ENCODE measurements around the gene AFF3.
"Not testable (repeated sequence)": the region's sequence is repeated elsewhere in the genome, so short reads cannot be mapped to it uniquely, and the experiment has no call there.

AFF3 gene

DNA sequence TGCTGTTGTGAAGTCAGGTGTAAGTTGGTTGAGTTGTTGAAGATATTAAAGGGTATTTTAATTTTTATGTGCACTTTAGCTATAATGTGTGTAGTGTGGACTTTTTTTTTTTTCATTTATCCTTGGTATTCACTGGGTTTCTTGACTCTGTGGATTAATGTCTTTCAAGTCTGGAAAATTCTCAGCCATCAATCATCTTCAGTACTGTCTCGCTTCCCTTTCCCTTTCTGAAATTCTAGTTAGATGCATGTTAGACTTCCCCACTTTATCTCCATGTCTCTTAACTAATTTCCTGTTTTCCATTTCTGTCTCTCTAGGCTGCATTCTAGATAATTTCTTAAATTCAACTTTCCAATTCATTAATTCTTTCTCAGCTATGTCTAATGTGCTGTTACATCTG lies 404.9 kb downstream of the AFF3 start:
- CTCF ChIA-PET = no interaction called here
- POLR2A ChIA-PET (ENCODE audit: low non-redundant PET) = no interaction called here
- DNase-seq (ENCODE audit: low spot score) = no peak
- no peak overlapping the region for H3K27ac ChIP-seq
- TF ChIP-seq, protein P1, sequence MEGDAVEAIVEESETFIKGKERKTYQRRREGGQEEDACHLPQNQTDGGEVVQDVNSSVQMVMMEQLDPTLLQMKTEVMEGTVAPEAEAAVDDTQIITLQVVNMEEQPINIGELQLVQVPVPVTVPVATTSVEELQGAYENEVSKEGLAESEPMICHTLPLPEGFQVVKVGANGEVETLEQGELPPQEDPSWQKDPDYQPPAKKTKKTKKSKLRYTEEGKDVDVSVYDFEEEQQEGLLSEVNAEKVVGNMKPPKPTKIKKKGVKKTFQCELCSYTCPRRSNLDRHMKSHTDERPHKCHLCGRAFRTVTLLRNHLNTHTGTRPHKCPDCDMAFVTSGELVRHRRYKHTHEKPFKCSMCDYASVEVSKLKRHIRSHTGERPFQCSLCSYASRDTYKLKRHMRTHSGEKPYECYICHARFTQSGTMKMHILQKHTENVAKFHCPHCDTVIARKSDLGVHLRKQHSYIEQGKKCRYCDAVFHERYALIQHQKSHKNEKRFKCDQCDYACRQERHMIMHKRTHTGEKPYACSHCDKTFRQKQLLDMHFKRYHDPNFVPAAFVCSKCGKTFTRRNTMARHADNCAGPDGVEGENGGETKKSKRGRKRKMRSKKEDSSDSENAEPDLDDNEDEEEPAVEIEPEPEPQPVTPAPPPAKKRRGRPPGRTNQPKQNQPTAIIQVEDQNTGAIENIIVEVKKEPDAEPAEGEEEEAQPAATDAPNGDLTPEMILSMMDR (conservative IDR thresholded peaks at IDR 0.05; ENCODE audit: low read depth) = no peak

DNA sequence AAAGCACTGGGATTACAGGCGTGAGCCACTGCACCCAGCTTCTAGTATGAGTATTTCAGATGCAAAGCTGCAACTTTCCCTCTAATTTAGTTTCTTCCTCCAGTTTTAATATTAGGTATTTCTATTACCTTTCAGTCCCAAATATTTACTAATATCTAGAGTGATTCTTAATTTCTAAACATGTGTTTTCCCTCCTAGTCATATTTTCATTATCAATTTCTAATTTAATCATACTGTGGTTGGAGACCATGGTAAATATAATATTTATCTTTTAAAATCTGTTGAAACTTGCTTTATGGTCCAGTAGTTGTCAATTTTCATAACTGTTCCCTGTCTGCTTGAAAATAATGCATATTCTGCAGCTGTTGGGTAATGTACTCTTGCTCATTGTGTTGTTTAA lies 406.6 kb downstream of the AFF3 start:
- POLR2A ChIA-PET (ENCODE audit: low non-redundant PET) = no interaction called here
- CTCF ChIA-PET = no interaction called here
- no peak for DNase-seq (ENCODE audit: low spot score)
- TF ChIP-seq, protein P1 (conservative IDR thresholded peaks at IDR 0.05; ENCODE audit: low read depth) = no peak
- no peak overlapping the region for H3K27ac ChIP-seq

- CTCF ChIA-PET; DNase-seq (ENCODE audit: low spot score); POLR2A ChIA-PET (ENCODE audit: low non-redundant PET); H3K27ac ChIP-seq: not testable (repeated sequence)
Observed at GRCh38 chr2:99735314-99735713, 407.1 kb downstream of the AFF3 start.

DNA sequence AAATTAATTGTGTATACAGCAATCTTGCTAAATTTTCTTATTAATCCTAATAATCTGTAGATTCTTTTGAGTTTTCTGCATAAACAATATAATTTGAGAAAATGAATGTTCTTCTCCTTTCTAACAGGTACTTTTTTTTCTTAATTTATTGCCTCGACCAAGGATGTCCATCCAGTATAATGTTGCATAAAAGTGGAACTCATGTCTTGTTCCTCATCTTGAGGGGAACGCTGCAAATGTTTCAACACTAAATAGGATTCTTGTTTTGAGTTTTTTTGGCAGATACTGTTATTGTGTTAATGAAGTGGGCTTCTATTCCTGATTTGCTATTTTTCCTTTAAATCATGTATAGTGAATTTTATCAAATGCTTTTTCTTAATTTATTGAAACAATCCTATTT lies 408.2 kb downstream of the AFF3 start:
- POLR2A ChIA-PET (ENCODE audit: low non-redundant PET) = interaction anchor here (0.6 kb wide), 1 partner anchor 742 kb away, joined by 4 read pairs; no protein-coding TSS in a partner anchor
- CTCF ChIA-PET = no interaction called here
- DNase-seq (ENCODE audit: low spot score) = no peak
- H3K27ac ChIP-seq = no peak overlapping the region
- TF ChIP-seq, protein P1 (conservative IDR thresholded peaks at IDR 0.05; ENCODE audit: low read depth) = no peak

DNA sequence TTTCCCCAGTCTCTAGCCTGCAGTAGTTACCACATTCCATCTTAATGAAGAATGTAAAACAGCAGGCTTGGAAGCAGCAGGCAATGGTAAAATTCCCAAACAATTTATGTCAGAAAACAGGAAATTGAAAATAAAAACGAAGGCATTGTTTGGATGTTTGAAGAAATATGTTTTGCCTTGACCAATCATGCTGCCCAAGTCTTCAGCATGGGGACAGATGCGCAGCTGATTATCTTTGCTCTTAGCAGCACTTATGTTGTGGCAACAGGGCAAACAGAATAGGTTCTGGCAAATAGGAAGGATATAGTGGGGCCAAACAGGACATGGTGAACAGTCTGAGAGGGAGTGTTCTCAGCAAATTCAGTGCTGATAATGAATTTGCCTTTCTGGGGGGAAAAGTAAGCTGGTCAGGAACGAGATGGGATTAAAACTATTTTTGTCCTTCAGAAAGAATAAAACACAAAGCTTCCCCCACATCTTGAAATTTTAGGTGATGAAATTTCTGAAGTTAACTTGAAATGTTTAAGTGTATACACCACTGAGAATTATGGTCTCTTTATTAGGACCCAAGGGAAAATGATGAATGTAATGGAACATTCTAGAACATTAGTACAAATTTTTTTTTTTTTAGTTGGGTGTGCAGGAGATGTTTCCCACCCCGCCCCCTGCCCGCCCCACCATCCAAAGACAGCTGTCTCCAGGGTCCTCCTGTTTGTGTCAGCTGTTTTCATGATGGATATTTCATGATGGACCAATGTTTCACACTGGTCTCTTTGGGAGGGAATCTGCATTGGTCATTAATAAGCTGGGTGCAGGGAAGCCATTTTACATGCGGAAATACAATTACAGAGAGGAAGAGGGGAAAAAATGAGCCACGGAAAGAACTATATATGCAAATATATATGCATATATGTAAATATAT lies 413.0 kb downstream of the AFF3 start:
- DNase-seq (ENCODE audit: low spot score) = no peak
- ChIA-PET POLR2A (ENCODE audit: low non-redundant PET) (no interaction called here), CTCF (interaction anchor here (0.7 kb wide), 1 partner anchor 51 kb away, joined by 4 read pairs; no protein-coding TSS in a partner anchor)
- no peak overlapping the region for H3K27ac ChIP-seq
- TF ChIP-seq, protein P1 (conservative IDR thresholded peaks at IDR 0.05; ENCODE audit: low read depth) = no peak

DNA sequence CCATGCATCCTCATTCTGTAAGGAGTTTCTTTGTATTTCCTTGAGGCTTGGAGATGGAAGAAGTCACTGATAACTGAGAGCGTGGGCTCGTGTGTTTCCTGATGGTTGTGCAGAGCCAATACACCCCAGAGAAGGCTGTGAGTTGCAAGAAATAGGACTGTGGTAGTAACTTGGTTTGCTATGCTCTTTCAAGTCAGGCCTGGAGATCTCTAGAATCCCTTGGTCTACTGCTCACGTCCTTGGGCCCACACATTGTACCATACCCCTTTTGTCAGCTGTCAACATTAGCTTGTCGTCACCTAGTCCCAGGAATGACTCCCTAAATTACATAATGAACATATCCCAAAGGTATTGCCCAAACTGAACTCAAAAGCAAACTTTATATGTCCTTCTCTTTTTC lies 414.2 kb downstream of the AFF3 start:
- CTCF ChIA-PET = no interaction called here
- POLR2A ChIA-PET (ENCODE audit: low non-redundant PET) = no interaction called here
- H3K27ac ChIP-seq = no peak overlapping the region
- no peak for DNase-seq (ENCODE audit: low spot score)
- TF ChIP-seq, protein P1 (conservative IDR thresholded peaks at IDR 0.05; ENCODE audit: low read depth) = no peak

DNA sequence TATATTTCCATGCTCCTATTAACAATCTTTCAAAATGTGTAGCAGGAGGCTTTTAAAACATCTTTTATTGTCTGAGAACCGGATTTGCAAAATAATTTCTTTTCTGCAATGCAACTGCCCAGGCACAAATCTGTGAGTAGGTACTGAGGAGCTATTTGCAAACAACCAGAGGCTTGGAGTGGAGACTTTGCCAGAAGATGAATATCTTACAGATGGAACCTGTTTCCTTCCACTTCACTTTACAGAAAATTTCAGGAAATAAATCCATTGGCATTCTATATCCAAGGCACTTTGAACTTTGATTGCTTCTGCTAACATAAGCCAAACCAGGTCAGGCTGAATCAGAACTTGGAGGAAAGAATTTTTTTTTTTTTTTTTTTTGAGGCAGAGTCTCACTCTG lies 415.2 kb downstream of the AFF3 start:
- CTCF ChIA-PET = no interaction called here
- DNase-seq (ENCODE audit: low spot score) = no peak
- POLR2A ChIA-PET (ENCODE audit: low non-redundant PET) = no interaction called here
- TF ChIP-seq, protein P1 (conservative IDR thresholded peaks at IDR 0.05; ENCODE audit: low read depth) = no peak
- no peak overlapping the region for H3K27ac ChIP-seq
